Measurements from ENCODE around the gene FN3K. TPM values are rescaled to one million over a fixed set of nuclear protein-coding genes. Genes with fewer than 3 reads are reported as not detected.

FN3K gene
- total and polyA plus RNA-seq, 2 of the 4 experiments (the other 2 are of a cell fraction) = 0.90 to 2.9 TPM

DNA sequence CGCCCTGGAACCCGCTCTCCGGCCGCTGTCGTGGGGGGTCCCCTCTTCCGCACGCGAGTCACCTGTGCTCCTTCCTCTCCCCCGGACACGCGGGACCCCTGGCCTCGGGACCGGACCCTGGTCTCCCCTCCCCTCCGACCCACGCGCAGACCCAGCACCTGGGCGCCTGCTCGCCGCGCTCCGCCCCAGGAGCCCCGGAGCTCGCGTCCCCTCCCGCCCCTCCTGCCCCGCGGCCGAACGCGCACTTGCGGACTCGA is 37.7 kb upstream of the FN3K start:
- Histone ChIP-seq H3K9me1 (ENCODE audit: insufficient read depth, low read length) (peaks cover 5% of the 10 kb centered on the region), H3K23ac (ENCODE audit: low read depth, low read length) (0 out of 2 replicates have a peak overlapping the region, but pooled peaks have one; percentile 27), H2BK20ac (ENCODE audit: low read depth, low read length) (no peak overlapping the region), H2BK15ac (ENCODE audit: low read depth, low read length) (no peak overlapping the region), H4K20me1 (ENCODE audit: insufficient read depth, low read length) (no peaks in the 10 kb centered on the region; the same call in 1 of the 2 replicates), H3K4ac (ENCODE audit: low read depth, low read length) (no peak overlapping the region), H3K14ac (replicated peaks; ENCODE audit: low read depth, low read length) (no peak overlapping the region), H3K4me2 (ENCODE audit: low read depth, low read length) (peak overlapping the region; percentile 88), H3K56ac (ENCODE audit: extremely low read depth, insufficient read depth, low read length) (no peak overlapping the region), H3K36me3 (ENCODE audit: control insufficient read depth, insufficient read depth, low read length) (no peaks in the 10 kb centered on the region), H2BK120ac (ENCODE audit: low read depth, low read length) (no peak overlapping the region), H2AFZ (replicated peaks; ENCODE audit: low read length, poor library complexity) (peak overlapping the region; percentile 79), H2BK5ac (ENCODE audit: low read depth, low read length, poor library complexity, severe bottlenecking) (no peak overlapping the region), H3K4me1 (ENCODE audit: control insufficient read depth, insufficient read depth, low read length) (peaks cover 6% of the 10 kb centered on the region; the same call in 1 of the 2 replicates), H2AK5ac (ENCODE audit: low read depth, low read length) (no peak overlapping the region), H4K5ac (ENCODE audit: low read depth, low read length) (no peak overlapping the region), H3K9ac (ENCODE audit: low read depth, low read length) (0 out of 2 replicates have a peak overlapping the region, but pooled peaks have one; percentile 17), H3K27ac (ENCODE audit: insufficient read depth, low read length) (no peak overlapping the region), H3K4me3 (ENCODE audit: insufficient read depth, low read depth, low read length) (peak overlapping the region; percentile 89), H3K9me3 (ENCODE audit: control insufficient read depth, insufficient read depth, low read length) (peaks cover 2% of the 10 kb centered on the region), H3K18ac (ENCODE audit: low read depth, low read length) (no peak overlapping the region), H2AK9ac (replicated peaks; ENCODE audit: low read depth, low read length, poor library complexity) (no peak overlapping the region), H3K27me3 (ENCODE audit: control insufficient read depth, insufficient read depth, low read length) (peaks cover 2% of the 10 kb centered on the region; the same call in 1 of the 2 replicates), H3K79me1 (ENCODE audit: low read depth in 1 of 2, low read length in 2 of 2) (peaks cover 0 to 7% of the 10 kb centered on the region in 2 experiments; a peak in 2 of 4 replicates), H4K8ac (ENCODE audit: low read depth in 2 of 2, low read length in 2 of 2) (no peak overlapping the region), H4K91ac (ENCODE audit: insufficient read depth, low read depth, low read length) (no peak overlapping the region)
- WGBS, 2 experiments (ENCODE audit: extremely low coverage in 2 of 2, insufficient read length in 1 of 2) = no CpG with 5 or more reads among the region's 32 CpGs
- ATAC-seq (ENCODE audit: low read depth) (no peak), DNase-seq (no peak)
- in situ Hi-C loops (cut with MboI; ENCODE audit: low sequenced_read_pairs) (no loop called here), dilution Hi-C loops (cut with HindIII; ENCODE audit: low sequenced_read_pairs, unreplicated experiment) (no loop called here), intact Hi-C loops (cut with micrococcal nuclease) (loop anchor here (2.0 kb wide), 1 partner anchor 55 kb away; the partner anchor contains the start of gene TBCD)
- no TSS peak for BruUV-seq (replicated peaks)
- TF ChIP-seq RCOR1 (IDR thresholded peaks at IDR 0.05; ENCODE audit: insufficient replicate concordance, low read length) = no peak
- TF ChIP-seq SMC3 (IDR thresholded peaks at IDR 0.05; ENCODE audit: low read depth, low read length) = no peak
- TF ChIP-seq RAD21 (IDR thresholded peaks at IDR 0.05; ENCODE audit: low read length) = no peak
- no peak for TF ChIP-seq CHD1 (IDR thresholded peaks at IDR 0.05; ENCODE audit: low read depth, low read length)
- TF ChIP-seq POLR2A (IDR thresholded peaks at IDR 0.05; ENCODE audit: low read depth, low read length) = no peak
- TF ChIP-seq, protein P1, sequence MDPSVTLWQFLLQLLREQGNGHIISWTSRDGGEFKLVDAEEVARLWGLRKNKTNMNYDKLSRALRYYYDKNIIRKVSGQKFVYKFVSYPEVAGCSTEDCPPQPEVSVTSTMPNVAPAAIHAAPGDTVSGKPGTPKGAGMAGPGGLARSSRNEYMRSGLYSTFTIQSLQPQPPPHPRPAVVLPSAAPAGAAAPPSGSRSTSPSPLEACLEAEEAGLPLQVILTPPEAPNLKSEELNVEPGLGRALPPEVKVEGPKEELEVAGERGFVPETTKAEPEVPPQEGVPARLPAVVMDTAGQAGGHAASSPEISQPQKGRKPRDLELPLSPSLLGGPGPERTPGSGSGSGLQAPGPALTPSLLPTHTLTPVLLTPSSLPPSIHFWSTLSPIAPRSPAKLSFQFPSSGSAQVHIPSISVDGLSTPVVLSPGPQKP (IDR thresholded peaks at IDR 0.05; ENCODE audit: borderline replicate concordance, low read depth, low read length) = no peak
- TF ChIP-seq MAZ (IDR thresholded peaks at IDR 0.05; ENCODE audit: borderline replicate concordance, low read depth, low read length) = no peak
- CTCF ChIA-PET = no interaction called here
- POLR2A ChIA-PET (ENCODE audit: unreplicated experiment) = no interaction called here
